Psoas muscle (tissue), 8 donors: ENCODE results near the gene CEACAM18. TPM values are rescaled to one million over a fixed set of nuclear protein-coding genes. Genes with fewer than 3 reads are reported as not detected.

Source experiments
- ATAC-seq, 4 donors: fragments of 200-7000 bp; cut with Tn5 transposase; one replicate each; pipeline ENCODE4 v1.9.1; 2020; ENCODE audit warnings: moderate library complexity in 3 of 4, mild to moderate bottlenecking in 2 of 4
- DNase-seq, 2 donors: peaks; one replicate each; pipeline ENCODE4 v3.0.0-alpha.2; 2020
- H3K27ac ChIP-seq: fragments of 200-600 bp; one replicate; pipeline ENCODE4 v1.8.0; 2022
- H3K27me3 ChIP-seq, 3 donors: fragments of 200-600 bp in 1 of 3; one replicate each; pipeline versions ENCODE4 v1.6.1 to v1.8.0; 2013 to 2022; ENCODE audit warnings: low read length in 2 of 3, mild to moderate bottlenecking in 2 of 3, moderate library complexity in 1 of 3; ENCODE audit not compliant: insufficient read depth in 3 of 3
- H3K36me3 ChIP-seq, 2 donors: fragments of 200-600 bp in 1 of 2; one replicate each; pipeline versions ENCODE4 v1.6.1 to v1.8.0; 2013 to 2022; ENCODE audit warnings: low read depth in 1 of 2, mild to moderate bottlenecking in 1 of 2, moderate library complexity in 1 of 2; ENCODE audit not compliant: insufficient read depth in 1 of 2
- H3K4me1 ChIP-seq: fragments of 200-600 bp; one replicate; pipeline ENCODE4 v1.8.0; 2022
- H3K4me3 ChIP-seq: fragments of 200-600 bp; one replicate; pipeline ENCODE4 v1.8.0; 2022; ENCODE audit warnings: mild to moderate bottlenecking
- H3K9me3 ChIP-seq: fragments of 200-600 bp; one replicate; pipeline ENCODE4 v1.8.0; 2022
- CTCF ChIP-seq: fragments of 200-600 bp; IDR thresholded peaks from one replicate; pipeline ENCODE4 v1.8.0; 2022; ENCODE audit warnings: antibody characterized with exemption
- WGBS, 3 donors: extraction: QIAGEN DNeasy Blood & Tissue Kit; methylation state at CpG; one replicate each; pipeline versions ENCODE4 v1.1.6 to v1.1.7; 2013; 5-methylcytosine and 5-hydroxymethylcytosine counted together
- intact Hi-C, 2 donors: fragments of 100-400 bp; cut with DNase I; formaldehyde crosslinking; loops; one replicate each; pipeline versions ENCODE4 v1.11.0 to v1.14.2; 2022
- polyA plus RNA-seq, 3 donors: library from polyadenylated mRNA; stranded (reverse); fragments of 200-250 nt; gene quantifications; one replicate each; pipeline ENCODE4 v1.2.3, GENCODE V29; 2013
- total RNA-seq, 4 donors: library from RNA; stranded (reverse); fragmentation: NEBNext Ultra II Directional in 2 of 4; extraction: Animal tissue kit (Norgen Biotek cat#: 25700) in 2 of 4; gene quantifications; one replicate each; pipeline versions ENCODE4 v1.2.1 to v1.2.4, GENCODE V29; 2021 to 2023
- donor health status: healthy with polysubstance abuse.
- donor health status: DM: no; HTN: no; CAD: no; lungs with moderate emphysema.
- donor health status: Bipolar disorder and iron deficiency.
- donor health status: healthy.
- donor health status: DM: yes; HTN: yes; CAD: no.
- donor health status: DM: no; HTN: no; CAD: no.
- donor health status: DM: no; HTN: no; CAD: no.
- donor health status: DM: yes; HTN: yes; CAD: no.

CEACAM18 gene
- total and polyA plus RNA-seq, 7 donors, result not detected

GRCh38 chr19:51529301-51529700, 51.0 kb downstream of the CEACAM18 start:
- ATAC-seq, result no peak
- TF ChIP-seq CTCF, result no peak
- no peak overlapping the region for H3K4me3 ChIP-seq
- H3K27ac ChIP-seq, result no peak overlapping the region
- no peaks in the 10 kb centered on the region for H3K9me3 ChIP-seq
- H3K27me3 ChIP-seq, result peaks cover 0 to 5% (median 0%) of the 10 kb centered on the region in 3 donors
- H3K36me3 ChIP-seq, result no peaks in the 10 kb centered on the region
- intact Hi-C loops, result no loop called here
- no peaks in the 10 kb centered on the region for H3K4me1 ChIP-seq
- no peak for DNase-seq
- WGBS, 3 donors, result 68 to 91% (median 68%) methylated on average over 2 of the region's 2 CpGs

- H3K27ac ChIP-seq, result no peak overlapping the region
- intact Hi-C loops, result no loop called here
- no peak for ATAC-seq
- H3K27me3 ChIP-seq, result peaks cover 0 to 2% (median 0%) of the 10 kb centered on the region in 3 donors
- no peaks in the 10 kb centered on the region for H3K4me1 ChIP-seq
- 71 to 84% (median 82%) methylated on average over 7 to 8 of the region's 8 CpGs for WGBS, 3 donors
- DNase-seq, result no peak
- no peaks in the 10 kb centered on the region for H3K36me3 ChIP-seq
- no peaks in the 10 kb centered on the region for H3K9me3 ChIP-seq
- H3K4me3 ChIP-seq, result no peak overlapping the region
- TF ChIP-seq CTCF, result no peak
These were observed 52.3 kb downstream of the CEACAM18 start for GRCh38 chr19:51530616-51531015.

DNA sequence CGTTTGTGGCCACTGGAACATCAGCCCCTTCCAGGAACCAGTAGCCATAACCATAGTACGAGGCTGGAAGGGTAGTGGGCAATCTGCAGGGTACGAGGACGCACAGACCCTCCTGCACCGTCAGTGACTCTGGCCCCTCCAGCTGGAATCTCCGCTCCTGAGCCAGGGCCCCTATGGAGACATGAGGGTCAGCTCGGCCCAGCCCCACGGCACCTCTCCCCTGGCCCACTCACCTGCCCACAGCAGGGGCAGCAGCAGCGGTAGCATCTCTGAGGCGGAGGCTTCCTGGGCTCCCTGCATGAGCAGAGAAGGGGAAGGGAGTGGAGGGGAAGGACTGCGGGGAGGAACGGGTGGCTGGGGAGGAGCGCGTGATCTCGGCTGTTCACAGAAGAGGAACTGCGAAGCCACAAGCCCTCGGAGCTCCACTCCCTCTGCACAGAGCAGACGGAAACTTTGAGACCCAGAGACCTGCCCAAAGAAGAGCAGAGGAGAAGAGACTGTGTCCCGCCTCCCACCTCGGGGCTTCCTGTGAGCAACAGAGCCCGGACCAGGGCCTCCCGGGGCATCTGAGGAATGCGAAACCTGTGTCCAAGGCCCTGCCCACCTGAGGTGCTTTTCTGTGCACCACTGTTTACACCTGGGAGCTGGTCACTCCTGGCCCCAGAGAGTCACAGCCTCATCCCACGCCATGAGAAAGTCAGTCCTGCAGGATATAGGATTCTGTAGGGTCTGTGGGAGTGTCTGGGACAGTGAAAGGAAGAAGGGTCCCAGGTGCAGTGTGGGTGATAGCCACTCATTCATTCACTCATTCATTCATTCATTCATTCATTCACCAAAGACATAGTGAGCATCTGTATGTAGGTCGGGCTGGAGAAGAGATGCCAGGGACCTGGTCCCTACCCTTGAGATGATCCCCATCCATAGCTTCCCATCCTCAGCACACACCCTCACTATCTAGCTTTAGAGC, 53.3 kb downstream of the CEACAM18 start, which contains the start of gene SIGLEC6:
TSS of gene SIGLEC6 (minus strand) at position 322 of the 967 bp plus-strand sequence. CDS start at position 300, 22 bp downstream.
- H3K27me3 ChIP-seq, result peaks cover 0 to 2% (median 0%) of the 10 kb centered on the region in 3 donors
- H3K4me3 ChIP-seq, result no peak within 1 kb of the TSS
- DNase-seq, result peak; percentile 41 to 67
- no peak for TF ChIP-seq CTCF
- no peaks in the 10 kb centered on the region for H3K36me3 ChIP-seq
- H3K9me3 ChIP-seq, result no peaks in the 10 kb centered on the region
- no peaks in the 10 kb centered on the region for H3K4me1 ChIP-seq
- no peak within 1 kb of the TSS for H3K27ac ChIP-seq
- ATAC-seq, result peak in 1 of 4 donors; percentile 40
- 33 to 44% (median 39%) methylated on average over 21 to 25 of the region's 25 CpGs for WGBS, 3 donors
- intact Hi-C loops, result no loop called here

DNA sequence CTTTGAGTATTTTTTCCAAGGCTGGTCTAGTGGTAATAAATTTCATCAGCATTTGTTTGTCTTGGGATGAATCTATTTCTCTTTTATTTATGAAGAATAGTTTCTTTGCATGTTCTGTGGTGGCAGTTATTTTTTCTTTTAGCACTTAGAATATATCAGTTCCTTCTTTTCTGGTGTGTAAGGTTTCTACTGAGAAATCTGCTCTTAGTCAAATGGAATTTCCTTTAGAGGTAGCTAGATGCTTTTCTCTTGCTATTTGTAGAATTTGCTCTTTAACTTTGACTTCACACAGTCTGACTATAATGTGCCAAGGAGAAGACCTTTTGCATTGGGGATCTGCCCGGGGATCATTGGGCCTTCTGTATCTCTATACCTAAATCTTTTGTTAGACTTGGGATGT, 57.2 kb downstream of the CEACAM18 start:
- TF ChIP-seq CTCF, result no peak
- no peak for DNase-seq
- Histone ChIP-seq H3K27me3 (peaks cover 0 to 15% (median 0%) of the 10 kb centered on the region in 3 donors), H3K9me3 (no peaks in the 10 kb centered on the region), H3K4me1 (no peaks in the 10 kb centered on the region), H3K4me3 (no peak overlapping the region), H3K36me3 (no peaks in the 10 kb centered on the region), H3K27ac (no peak overlapping the region)
- no peak for ATAC-seq
- WGBS, 3 donors, result 72 to 90% (median 85%) methylated on average over 1 of the region's 1 CpG
- intact Hi-C loops, result no loop called here
